K562 (cell line): ENCODE results near the gene DGKZ. TPM values are rescaled to one million over a fixed set of nuclear protein-coding genes. Genes with fewer than 3 reads are reported as not detected.
A peak's percentile ranks its signal among the peaks of the same experiment; 100 is the strongest.

Experiments
- ATAC-seq: fragments of 200-7000 bp; cut with Tn5 transposase; 3 replicates; pipeline ENCODE4 v1.9.1; 2020; ENCODE audit warnings: moderate library complexity
- BruUV-seq: library from RNA; stranded (reverse); fragments of 400-500 nt; replicated peaks from 2 replicates; lab custom pipeline; 2021; lab: Mats Ljungman, UMichigan
- CTCF ChIA-PET: fragments of 300-600 bp; formaldehyde crosslinking; extraction: SDS; loops from one replicate; lab custom pipeline; 2021; ENCODE audit warnings: low intra/inter-chr PET ratio; lab: Yijun Ruan, JAX
- POLR2A ChIA-PET: fragments of 300-600, 350-650 bp; sonication (Branson Sonifier 250); formaldehyde crosslinking; extraction: SDS; loops from one replicate; lab custom pipeline; 2021; ENCODE audit warnings: antibody characterized with exemption, inconsistent platforms; lab: Yijun Ruan, JAX
- DNase-seq, 4 experiments: peaks; one replicate each; pipeline versions ENCODE4 v3.0.0 to v3.0.0-alpha.2; 2011 to 2018; ENCODE audit warnings: low spot score in 3 of 4, mixed read lengths in 3 of 4; ENCODE audit errors: extremely low read depth in 1 of 4
- FAIRE-seq: peaks from 2 replicates; lab custom pipeline; 2011; peaks lifted over from hg19 to GRCh38; lab: Jason Lieb, UNC
- H2AFZ ChIP-seq: 2 replicates; pipeline ENCODE4 v1.6.0; 2011; ENCODE audit warnings: low read depth, low read length, control low read depth, inconsistent platforms
- H3K27ac ChIP-seq: fragments of 200-600 bp; 3 replicates; pipeline ENCODE4 v1.8.0; 2011; ENCODE audit warnings: low read depth, mild to moderate bottlenecking, control low read depth, inconsistent platforms, low read length, moderate library complexity, mixed read lengths; ENCODE audit errors: extremely low read depth
- H3K27me3 ChIP-seq, 2 experiments: fragments of 300-600 bp in 1 of 2; 2 replicates in 1 of 2; 3 replicates in 1 of 2; pipeline versions ENCODE4 v1.6.0 to v1.8.0; 2011; ENCODE audit warnings: inconsistent platforms in 2 of 2, low read length in 2 of 2, mild to moderate bottlenecking in 1 of 2, mixed read lengths in 1 of 2, moderate library complexity in 1 of 2; ENCODE audit not compliant: control insufficient read depth in 2 of 2, insufficient read depth in 2 of 2
- H3K36me3 ChIP-seq: fragments of 300-600 bp; 3 replicates; pipeline ENCODE4 v1.8.0; 2011; ENCODE audit warnings: mild to moderate bottlenecking, low read length, inconsistent platforms; ENCODE audit not compliant: control insufficient read depth, insufficient read depth
- H3K4me1 ChIP-seq, 2 experiments: fragments of 200-600 bp in 1 of 2; replicated peaks in 1 of 2; 2 replicates in 1 of 2; 3 replicates in 1 of 2; pipeline versions ENCODE4 v1.5.1 to v1.8.0; 2011; ENCODE audit warnings: inconsistent platforms in 2 of 2, low read length in 2 of 2, mild to moderate bottlenecking in 1 of 2, mixed read lengths in 1 of 2, moderate library complexity in 1 of 2; ENCODE audit not compliant: control insufficient read depth in 2 of 2, insufficient read depth in 2 of 2
- H3K4me2 ChIP-seq: 2 replicates; pipeline ENCODE4 v1.6.1; 2011; ENCODE audit warnings: low read length, control low read depth, inconsistent platforms, mixed read lengths; ENCODE audit not compliant: insufficient read depth
- H3K4me3 ChIP-seq: fragments of 200-600 bp; sonication (generic), shearing (Covaris generic); 2 replicates; pipeline ENCODE4 v1.5.1; 2016; ENCODE audit warnings: control low read depth, inconsistent platforms
- H3K79me2 ChIP-seq: fragments of 200-600 bp; 3 replicates; pipeline ENCODE4 v1.8.0; 2011; ENCODE audit warnings: low read length, inconsistent platforms; ENCODE audit not compliant: control insufficient read depth, insufficient read depth
- H3K9ac ChIP-seq, 2 experiments: 2 replicates each; pipeline versions ENCODE4 v1.6.0 to v1.6.1; 2011; ENCODE audit warnings: low read depth in 2 of 2, low read length in 2 of 2, control low read depth in 1 of 2, inconsistent platforms in 1 of 2, mild to moderate bottlenecking in 1 of 2, mixed read lengths in 1 of 2; ENCODE audit not compliant: insufficient read depth in 1 of 2
- H3K9me1 ChIP-seq: one replicate; pipeline ENCODE4 v1.6.0; 2011; ENCODE audit warnings: inconsistent platforms, mild to moderate bottlenecking, low read length, moderate library complexity; ENCODE audit not compliant: control insufficient read depth, insufficient read depth
- H3K9me3 ChIP-seq: replicated peaks from 2 replicates; pipeline ENCODE4 v1.5.1; 2011; ENCODE audit warnings: low read depth, low read length, inconsistent platforms; ENCODE audit not compliant: control insufficient read depth, insufficient read depth
- H4K20me1 ChIP-seq: replicated peaks from 2 replicates; pipeline ENCODE4 v1.6.1; 2011; ENCODE audit warnings: low read length, inconsistent platforms, mixed read lengths; ENCODE audit not compliant: control insufficient read depth, insufficient read depth
- ATF3 ChIP-seq, 2 experiments: fragments of 450-650 bp in 1 of 2; sonication (generic) in 1 of 2; formaldehyde crosslinking in 1 of 2; IDR thresholded peaks in 1 of 2; conservative IDR thresholded peaks in 1 of 2; 2 replicates each; pipeline versions ENCODE4 v1.6.1 to v1.8.1; 2016 to 2023; ENCODE audit warnings: mild to moderate bottlenecking in 2 of 2, moderate library complexity in 2 of 2, inconsistent platforms in 1 of 2, missing genetic modification reagents in 1 of 2
- CBFA2T2 ChIP-seq: fragments of 450-650 bp; conservative IDR thresholded peaks from 2 replicates; pipeline ENCODE4 v1.6.1; 2017; ENCODE audit warnings: mild to moderate bottlenecking
- CHD4 ChIP-seq: fragments of 200-600 bp; sonication (generic); IDR thresholded peaks from 3 replicates; pipeline ENCODE4 v1.6.1; 2012; ENCODE audit warnings: low read depth, mild to moderate bottlenecking, mixed read lengths, low read length, inconsistent platforms; ENCODE audit not compliant: insufficient read depth, insufficient replicate concordance, poor library complexity, severe bottlenecking
- ESRRA ChIP-seq: fragments of 450-650 bp; IDR thresholded peaks from 2 replicates; pipeline ENCODE4 v1.6.1; 2014; ENCODE audit warnings: low read depth, mild to moderate bottlenecking, moderate library complexity, borderline replicate concordance
- JUNB ChIP-seq: fragments of 450-650 bp; formaldehyde crosslinking; conservative IDR thresholded peaks from 2 replicates; pipeline ENCODE4 v1.4.0; 2020; ENCODE audit warnings: mild to moderate bottlenecking
- MGA ChIP-seq: fragments of 450-650 bp; IDR thresholded peaks from 2 replicates; pipeline ENCODE4 v1.6.1; 2016; ENCODE audit warnings: mild to moderate bottlenecking, moderate library complexity
- NONO ChIP-seq, 2 experiments: fragments of 200-400 bp in 1 of 2; fragments of 450-650 bp in 1 of 2; formaldehyde crosslinking in 1 of 2; IDR thresholded peaks; 2 replicates each; pipeline ENCODE4 v1.6.1; 2017; ENCODE audit warnings: low read depth in 2 of 2, mild to moderate bottlenecking in 2 of 2, moderate library complexity in 2 of 2, low read length in 1 of 2
- POLR2A ChIP-seq: fragments of 450-650 bp; conservative IDR thresholded peaks from 2 replicates; pipeline ENCODE4 v1.6.1; 2016
- PPARD ChIP-seq: fragments of 250-450 bp; sonication (Bioruptor Pico); IDR thresholded peaks from 2 replicates; pipeline ENCODE4 v1.8.0; 2022; ENCODE audit warnings: inconsistent platforms, mild to moderate bottlenecking, moderate library complexity
- WGBS: fragments of 100-300 bp; shearing (Covaris generic); methylation state at CpG from one replicate; pipeline ENCODE4 v1.1.6; 2016; ENCODE audit warnings: low coverage, mixed read lengths; ENCODE audit not compliant: insufficient coverage; ENCODE audit errors: missing lambda C conversion rate; 5-methylcytosine and 5-hydroxymethylcytosine counted together
- in situ Hi-C: fragments of 300-500 bp; cut with MboI; formaldehyde crosslinking; loops from 4 replicates; pipeline ENCODE4 v1.15.0; 2018; ENCODE audit warnings: inconsistent platforms, mixed read lengths
- intact Hi-C: fragments of 100-400 bp; cut with micrococcal nuclease; formaldehyde crosslinking; loops from 2 replicates; pipeline ENCODE4 v1.14.2; 2022
- polyA plus RNA-seq, 8 experiments: library from polyadenylated mRNA; depleted of rRNA in 4 of 8; stranded (reverse) in 5 of 8; unstranded in 3 of 8; fragments of >200 nt; fragmentation: Nextera tagmentation in 2 of 8; fragmentation: Illumina TruSeq in 1 of 8; extraction: Ambion mirVana in 2 of 8; extraction: Trizol in 1 of 8; gene quantifications; 2 replicates each; pipeline versions ENCODE4 v1.2.1 to v1.2.3, GENCODE V29; 2011 to 2014; ENCODE audit warnings: inconsistent platforms in 1 of 8, missing spikeins in 1 of 8
- total RNA-seq, 7 experiments: library from RNA; depleted of rRNA in 6 of 7; stranded (reverse); fragments of >200 nt in 6 of 7; fragmentation: Illumina TruSeq in 2 of 7; extraction: Trizol in 2 of 7; gene quantifications; 2 replicates each; pipeline versions ENCODE4 v1.2.1 to v1.2.3, GENCODE V29; 2011 to 2021; ENCODE audit warnings: low replicate concordance in 1 of 7

Gene DGKZ
- total and polyA plus RNA-seq, 9 of the 15 experiments (the other 6 are each of a cell fraction or from before 2014, with no cell fraction given) = 0.51 to 100 (median 44.2) TPM

- DNase-seq (peak; percentile 37 to 80 (median 70)), ATAC-seq (peak; percentile 69)
- peak; percentile 67 for TF ChIP-seq CBFA2T2
- TF ChIP-seq PPARD = no peak
- TF ChIP-seq JUNB (CRISPR knock-in tag) = no peak
- no peak for TF ChIP-seq CHD4
- no peak for TF ChIP-seq POLR2A
- no peak for TF ChIP-seq NONO (IDR thresholded peaks at IDR 0.05; ENCODE audit: low read depth in 2 of 2, low read length in 1 of 2)
- peak; percentile 44; the same call in 1 of the 2 replicates for TF ChIP-seq ATF3 (IDR thresholded peaks at IDR 0.05)
- no peak for TF ChIP-seq ATF3 (CRISPR knock-in tag; conservative IDR thresholded peaks at IDR 0.05)
- no peak for TF ChIP-seq MGA
- peak; percentile 82; the same call in 1 of the 2 replicates for TF ChIP-seq ESRRA
Observed at GRCh38 chr11:46336563-46337180, 10.6 kb upstream of the DGKZ start.

More at GRCh38 chr11:46336563-46337180, 10.6 kb upstream of the DGKZ start:
- Histone ChIP-seq H3K4me2 (no peak overlapping the region), H3K9me1 (no peaks in the 10 kb centered on the region), H3K9ac (peak overlapping the region in 1 of 2 experiments; percentile 42; a peak in 1 of 4 replicates), H3K79me2 (no peaks in the 10 kb centered on the region), H3K36me3 (no peaks in the 10 kb centered on the region), H3K4me1 (peaks cover 16 to 39% of the 10 kb centered on the region in 2 experiments), H3K9me3 (no peaks in the 10 kb centered on the region), H3K27ac (no peak overlapping the region), H3K4me3 (no peak overlapping the region), H2AFZ (no peak overlapping the region), H3K27me3 (peaks cover 18 to 54% of the 10 kb centered on the region in 2 experiments; a peak in 4 of 5 replicates), H4K20me1 (0 out of 2 replicates have a peak, but pooled peaks cover 3% of the 10 kb centered on the region)
- no TSS peak for BruUV-seq
- peak; percentile 89 for FAIRE-seq
- intact Hi-C loops = no loop called here
- CTCF ChIA-PET = no interaction called here
- POLR2A ChIA-PET = interaction anchor here (0.6 to 1.1 kb wide), 2 partner anchors 17 to 88 kb away, joined by 3 read pairs; no protein-coding TSS in a partner anchor
- 1% methylated on average over 12 of the region's 12 CpGs for WGBS
- in situ Hi-C loops = no loop called here
